Right lobe of liver (tissue), 6 donors: ENCODE results near the gene MYL9. TPM values are rescaled to one million over a fixed set of nuclear protein-coding genes. Genes with fewer than 3 reads are reported as not detected.

Experiments used
- ATAC-seq, 4 donors: fragments of 200-7000 bp; cut with Tn5 transposase; one replicate each; pipeline ENCODE4 v1.9.1; 2020; ENCODE audit warnings: mild to moderate bottlenecking in 4 of 4, moderate library complexity in 4 of 4
- DNase-seq, 3 donors: peaks; one replicate each; pipeline ENCODE4 v3.0.0-alpha.2; 2020
- H3K27ac ChIP-seq, 3 donors: fragments of 200-600 bp; one replicate each; pipeline ENCODE4 v1.8.0; 2022
- H3K27me3 ChIP-seq, 2 donors: fragments of 200-600 bp; one replicate each; pipeline ENCODE4 v1.8.0; 2022
- H3K36me3 ChIP-seq, 4 donors: fragments of 200-600 bp; sonication (generic) in 1 of 4; one replicate each; pipeline versions ENCODE4 v1.5.1 to v1.8.0; 2017 to 2022; ENCODE audit warnings: control low read depth in 1 of 4
- H3K4me1 ChIP-seq, 4 donors: fragments of 200-600 bp; sonication (generic) in 1 of 4; one replicate each; pipeline versions ENCODE4 v1.5.1 to v1.8.0; 2017 to 2022; ENCODE audit warnings: control low read depth in 1 of 4
- H3K4me3 ChIP-seq, 3 donors: fragments of 200-600 bp; one replicate each; pipeline ENCODE4 v1.8.0; 2022
- H3K9me3 ChIP-seq, 4 donors: fragments of 200-600 bp; sonication (generic) in 1 of 4; one replicate each; pipeline versions ENCODE4 v1.5.1 to v1.8.0; 2017 to 2022; ENCODE audit warnings: control low read depth in 1 of 4
- POLR2A ChIP-seq: fragments of 450-650 bp; IDR thresholded peaks from one replicate; pipeline ENCODE4 v1.6.1; 2017; ENCODE audit warnings: antibody characterized with exemption, mild to moderate bottlenecking
- WGBS: methylation state at CpG from one replicate; pipeline ENCODE4 v1.1.6; 2018; ENCODE audit warnings: low coverage, low lambda C conversion rate; ENCODE audit not compliant: insufficient coverage; ENCODE audit errors: missing lambda C conversion rate; 5-methylcytosine and 5-hydroxymethylcytosine counted together
- intact Hi-C, 2 donors: fragments of 100-400 bp; cut with DNase I; formaldehyde crosslinking; loops; one replicate each; pipeline versions ENCODE4 v1.11.2 to v1.14.1; 2022
- total RNA-seq, 6 experiments: library from RNA; depleted of rRNA in 2 of 6; stranded (reverse); fragments of >200 nt in 2 of 6; fragmentation: NEBNext Ultra II Directional in 3 of 6; extraction: Animal tissue kit (Norgen Biotek cat#: 25700) in 3 of 6; gene quantifications; one replicate each; pipeline versions ENCODE4 v1.1.0 to v1.2.4, GENCODE V29; 2016 to 2023
- TF ChIP-seq, protein P1 (sequence below), 4 donors: fragments of 200-600 bp in 3 of 4; fragments of 450-650 bp in 1 of 4; IDR thresholded peaks; one replicate each; pipeline versions ENCODE4 v1.5.1 to v1.8.0; 2016 to 2022; ENCODE audit warnings: antibody characterized with exemption in 4 of 4, mild to moderate bottlenecking in 2 of 4
- donor health status: DM: no; HTN: yes; CAD: no.
- donor health status: DM: no; HTN: no; CAD: no.
- donor health status: DM: no; HTN: no; CAD: no.
- donor health status: DM: no; HTN: yes; CAD: no.
- donor health status: DM: no; HTN: yes; CAD: no.

MYL9 gene
- total RNA-seq, 6 experiments from 2014 or later: 7.7 to 44.2 (median 18.1) TPM

GRCh38 chr20:36543184-36544133, 2.1 kb downstream of the MYL9 start:
- Histone ChIP-seq H3K4me1 (no peaks in the 10 kb centered on the region), H3K36me3 (no peaks in the 10 kb centered on the region), H3K9me3 (no peaks in the 10 kb centered on the region), H3K27me3 (no peaks in the 10 kb centered on the region), H3K27ac (peak overlapping the region in 2 of 3 donors; percentile 43 to 81), H3K4me3 (peak overlapping the region in 1 of 3 donors; percentile 36)
- ATAC-seq (peak; percentile 35 to 80 (median 57)), DNase-seq (peak; percentile 59 to 80 (median 68))
- 69% methylated on average over 6 of the region's 14 CpGs for WGBS
- no peak for TF ChIP-seq POLR2A
- TF ChIP-seq, protein P1, sequence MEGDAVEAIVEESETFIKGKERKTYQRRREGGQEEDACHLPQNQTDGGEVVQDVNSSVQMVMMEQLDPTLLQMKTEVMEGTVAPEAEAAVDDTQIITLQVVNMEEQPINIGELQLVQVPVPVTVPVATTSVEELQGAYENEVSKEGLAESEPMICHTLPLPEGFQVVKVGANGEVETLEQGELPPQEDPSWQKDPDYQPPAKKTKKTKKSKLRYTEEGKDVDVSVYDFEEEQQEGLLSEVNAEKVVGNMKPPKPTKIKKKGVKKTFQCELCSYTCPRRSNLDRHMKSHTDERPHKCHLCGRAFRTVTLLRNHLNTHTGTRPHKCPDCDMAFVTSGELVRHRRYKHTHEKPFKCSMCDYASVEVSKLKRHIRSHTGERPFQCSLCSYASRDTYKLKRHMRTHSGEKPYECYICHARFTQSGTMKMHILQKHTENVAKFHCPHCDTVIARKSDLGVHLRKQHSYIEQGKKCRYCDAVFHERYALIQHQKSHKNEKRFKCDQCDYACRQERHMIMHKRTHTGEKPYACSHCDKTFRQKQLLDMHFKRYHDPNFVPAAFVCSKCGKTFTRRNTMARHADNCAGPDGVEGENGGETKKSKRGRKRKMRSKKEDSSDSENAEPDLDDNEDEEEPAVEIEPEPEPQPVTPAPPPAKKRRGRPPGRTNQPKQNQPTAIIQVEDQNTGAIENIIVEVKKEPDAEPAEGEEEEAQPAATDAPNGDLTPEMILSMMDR (IDR thresholded peaks at IDR 0.05): no peak
- intact Hi-C loops: no loop called here

GRCh38 chr20:36544134-36545018, 3.1 kb downstream of the MYL9 start:
- Histone ChIP-seq H3K4me3 (no peak overlapping the region), H3K9me3 (no peaks in the 10 kb centered on the region), H3K4me1 (no peaks in the 10 kb centered on the region), H3K27me3 (no peaks in the 10 kb centered on the region), H3K36me3 (no peaks in the 10 kb centered on the region), H3K27ac (no peak overlapping the region)
- intact Hi-C loops: no loop called here
- WGBS: 77% methylated on average over 7 of the region's 15 CpGs
- DNase-seq (no peak), ATAC-seq (no peak)
- no peak for TF ChIP-seq POLR2A

DNA sequence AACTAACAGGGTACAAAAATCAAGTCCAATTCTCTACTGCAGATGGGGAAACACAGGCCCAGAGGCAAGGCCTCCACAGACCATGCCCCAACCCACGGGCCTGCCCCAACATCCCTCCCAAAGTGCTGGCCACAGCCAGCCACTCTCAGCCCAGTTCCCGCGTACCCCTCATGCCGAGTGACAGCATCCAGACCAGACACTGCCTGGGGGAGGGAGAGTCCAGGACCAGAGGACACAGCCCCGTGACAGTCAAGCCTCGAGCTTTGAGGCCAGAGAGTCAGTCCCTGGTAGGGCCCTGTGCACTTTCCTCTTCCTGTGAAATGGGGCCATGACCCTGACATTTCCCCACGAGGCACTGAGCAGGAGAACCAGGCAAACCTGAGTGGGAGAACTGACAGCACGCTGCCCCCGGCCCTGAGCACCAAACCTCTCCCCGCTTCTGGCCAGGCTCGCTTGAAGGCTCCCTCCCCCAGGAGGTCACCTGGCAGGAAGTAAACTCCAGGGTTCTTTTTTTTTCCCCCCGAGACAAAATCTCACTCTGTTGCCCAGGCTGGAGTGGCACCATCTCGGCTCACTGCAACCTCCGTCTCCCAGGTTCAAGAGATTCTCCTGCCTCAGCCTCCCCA, 4.9 kb downstream of the MYL9 start:
- TF ChIP-seq, protein P1 (IDR thresholded peaks at IDR 0.05): no peak
- TF ChIP-seq POLR2A: no peak
- intact Hi-C loops: no loop called here
- no peaks in the 10 kb centered on the region for H3K9me3 ChIP-seq
- 94% methylated on average over 6 of the region's 14 CpGs for WGBS
- H3K4me3 ChIP-seq: no peak overlapping the region
- DNase-seq (no peak), ATAC-seq (no peak)
- H3K36me3 ChIP-seq: no peaks in the 10 kb centered on the region
- no peaks in the 10 kb centered on the region for H3K4me1 ChIP-seq
- H3K27me3 ChIP-seq: no peaks in the 10 kb centered on the region
- no peak overlapping the region for H3K27ac ChIP-seq

DNA sequence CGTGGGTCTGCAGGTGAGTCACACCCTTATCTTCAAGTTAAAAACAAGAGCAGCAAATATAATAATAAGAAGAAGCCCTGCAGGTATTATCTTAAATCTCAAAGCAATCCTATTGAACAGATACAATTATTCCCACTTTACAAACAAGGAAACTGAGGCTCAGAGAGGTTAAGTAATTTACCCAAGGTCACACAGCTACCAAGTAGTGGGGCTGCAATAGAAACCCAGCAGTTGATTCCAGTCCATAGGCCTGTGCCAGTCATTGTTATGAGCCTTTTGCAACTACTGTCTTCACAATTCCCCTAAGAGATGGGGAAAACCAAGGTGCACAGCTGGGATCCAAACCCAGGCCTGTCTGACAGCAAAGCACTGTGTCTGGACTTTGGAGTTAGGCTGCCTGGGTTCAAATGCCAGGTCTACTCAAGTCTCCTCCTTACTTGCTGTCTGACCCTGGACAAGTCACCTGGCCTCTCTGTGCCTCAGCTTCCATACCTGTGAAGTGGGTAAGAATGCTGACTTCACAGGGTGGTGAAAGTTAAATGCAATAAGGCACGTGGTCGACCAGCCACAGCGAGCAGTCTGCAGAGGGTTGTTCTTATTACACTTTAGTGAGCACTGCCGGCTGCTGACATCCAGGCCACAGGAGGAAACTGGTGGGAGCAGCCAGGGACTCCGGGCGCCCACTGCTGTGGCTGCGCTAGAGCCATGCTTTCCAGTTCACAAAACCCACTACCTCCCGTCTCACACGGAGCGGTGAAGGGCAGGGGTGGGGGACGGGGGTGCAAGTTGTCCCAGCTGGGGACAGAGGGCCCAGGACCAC, 6.1 kb downstream of the MYL9 start:
- Histone ChIP-seq H3K36me3 (no peaks in the 10 kb centered on the region), H3K27ac (no peak overlapping the region), H3K9me3 (no peaks in the 10 kb centered on the region), H3K4me3 (no peak overlapping the region), H3K27me3 (no peaks in the 10 kb centered on the region), H3K4me1 (no peaks in the 10 kb centered on the region)
- intact Hi-C loops: no loop called here
- ATAC-seq (no peak), DNase-seq (no peak)
- WGBS: 96% methylated on average over 6 of the region's 12 CpGs
- no peak for TF ChIP-seq POLR2A
- TF ChIP-seq, protein P1 (IDR thresholded peaks at IDR 0.05): no peak
